Trophoblast cell (in vitro differentiated cells and primary cell): ENCODE measurements around the gene TMPRSS11D.

Experiments used
- DNase-seq, 2 donors: peaks; one replicate each; pipeline ENCODE4 v3.0.0-alpha.2; 2016
- H2AFZ ChIP-seq: 2 replicates; pipeline ENCODE4 v1.6.1; 2013; ENCODE audit warnings: low read length, moderate library complexity, mild to moderate bottlenecking; ENCODE audit not compliant: insufficient read depth, poor library complexity
- H2AK5ac ChIP-seq: 2 replicates; pipeline ENCODE4 v1.6.1; 2013; ENCODE audit warnings: mild to moderate bottlenecking, low read length
- H2BK120ac ChIP-seq: 2 replicates; pipeline ENCODE4 v1.6.1; 2013; ENCODE audit warnings: low read length, mild to moderate bottlenecking, moderate library complexity; ENCODE audit not compliant: insufficient read depth, poor library complexity
- H2BK12ac ChIP-seq: 2 replicates; pipeline ENCODE4 v1.6.1; 2013; ENCODE audit warnings: mild to moderate bottlenecking, low read length, moderate library complexity
- H2BK5ac ChIP-seq: 2 replicates; pipeline ENCODE4 v1.6.1; 2013; ENCODE audit warnings: low read length, low read depth, moderate library complexity, mild to moderate bottlenecking; ENCODE audit not compliant: poor library complexity
- H3K14ac ChIP-seq: 2 replicates; pipeline ENCODE4 v1.6.1; 2013; ENCODE audit warnings: mild to moderate bottlenecking, low read length
- H3K18ac ChIP-seq: 2 replicates; pipeline ENCODE4 v1.6.1; 2013; ENCODE audit warnings: mild to moderate bottlenecking, low read length
- H3K23ac ChIP-seq: 2 replicates; pipeline ENCODE4 v1.6.1; 2013; ENCODE audit warnings: low read length
- H3K27ac ChIP-seq: 2 replicates; pipeline ENCODE4 v1.5.1; 2013; ENCODE audit warnings: low read depth, mild to moderate bottlenecking, inconsistent platforms, low read length, moderate library complexity
- H3K27me3 ChIP-seq: 2 replicates; pipeline ENCODE4 v1.6.1; 2013; ENCODE audit warnings: inconsistent platforms, mild to moderate bottlenecking, low read length, moderate library complexity; ENCODE audit not compliant: insufficient read depth
- H3K36me3 ChIP-seq, 2 experiments: 1 replicate in 1 of 2; 2 replicates in 1 of 2; pipeline ENCODE4 v1.6.1; 2013; ENCODE audit warnings: low read length in 2 of 2, mild to moderate bottlenecking in 2 of 2, moderate library complexity in 1 of 2; ENCODE audit not compliant: insufficient read depth in 2 of 2, control insufficient read depth in 1 of 2
- H3K4ac ChIP-seq: 2 replicates; pipeline ENCODE4 v1.6.1; 2013; ENCODE audit warnings: low read depth, mild to moderate bottlenecking, low read length, moderate library complexity
- H3K4me1 ChIP-seq, 2 experiments: 1 replicate in 1 of 2; 2 replicates in 1 of 2; pipeline ENCODE4 v1.6.1; 2013; ENCODE audit warnings: low read length in 2 of 2, mild to moderate bottlenecking in 2 of 2, moderate library complexity in 1 of 2; ENCODE audit not compliant: insufficient read depth in 2 of 2, control insufficient read depth in 1 of 2
- H3K4me2 ChIP-seq: 2 replicates; pipeline ENCODE4 v1.6.1; 2013; ENCODE audit warnings: inconsistent platforms, mild to moderate bottlenecking, low read length, moderate library complexity
- H3K4me3 ChIP-seq: 2 replicates; pipeline ENCODE4 v1.5.1; 2013; ENCODE audit warnings: mild to moderate bottlenecking, low read depth, low read length, inconsistent platforms
- H3K79me1 ChIP-seq: one replicate; pipeline ENCODE4 v1.6.1; 2013; ENCODE audit warnings: low read length
- H3K79me2 ChIP-seq: 2 replicates; pipeline ENCODE4 v1.6.1; 2013; ENCODE audit warnings: low read length, mild to moderate bottlenecking; ENCODE audit not compliant: control insufficient read depth, insufficient read depth, poor library complexity
- H3K9ac ChIP-seq: 2 replicates; pipeline ENCODE4 v1.6.1; 2013; ENCODE audit warnings: mild to moderate bottlenecking, low read length
- H3K9me3 ChIP-seq: 2 replicates; pipeline ENCODE4 v1.6.1; 2013; ENCODE audit warnings: low read depth, mild to moderate bottlenecking, control low read depth, inconsistent platforms, low read length; ENCODE audit not compliant: insufficient read depth
- H4K12ac ChIP-seq: 2 replicates; pipeline ENCODE4 v1.6.1; 2013; ENCODE audit warnings: low read depth, mild to moderate bottlenecking, low read length, moderate library complexity
- H4K8ac ChIP-seq: 2 replicates; pipeline ENCODE4 v1.6.1; 2013; ENCODE audit warnings: low read depth, mild to moderate bottlenecking, low read length, moderate library complexity
- H4K91ac ChIP-seq: one replicate; pipeline ENCODE4 v1.6.1; 2013; ENCODE audit warnings: low read depth, mild to moderate bottlenecking, low read length, moderate library complexity
- WGBS: extraction: QIAGEN DNeasy Blood & Tissue Kit; methylation state at CpG from one replicate; pipeline ENCODE4 v1.1.7; 2013; ENCODE audit warnings: missing lambda C conversion rate; ENCODE audit not compliant: insufficient read length, insufficient coverage; ENCODE audit errors: extremely low coverage; 5-methylcytosine and 5-hydroxymethylcytosine counted together

The TMPRSS11D gene

GRCh38 chr4:67885762-67886161, 2.0 kb upstream of the TMPRSS11D start:
- Histone ChIP-seq H4K8ac (no peak overlapping the region), H3K18ac (no peak overlapping the region), H3K4me1 (no peaks in the 10 kb centered on the region), H4K91ac (no peak overlapping the region), H3K9me3 (no peaks in the 10 kb centered on the region), H2BK120ac (no peak overlapping the region), H3K9ac (no peak overlapping the region), H3K4me3 (no peak overlapping the region), H3K14ac (no peak overlapping the region), H4K12ac (no peak overlapping the region), H2BK5ac (no peak overlapping the region), H2BK12ac (no peak overlapping the region), H3K79me1 (no peaks in the 10 kb centered on the region), H2AFZ (no peak overlapping the region), H3K79me2 (no peaks in the 10 kb centered on the region), H3K27ac (no peak overlapping the region), H3K27me3 (no peaks in the 10 kb centered on the region), H3K36me3 (no peaks in the 10 kb centered on the region), H3K4ac (no peak overlapping the region), H3K4me2 (no peak overlapping the region), H2AK5ac (no peak overlapping the region), H3K23ac (no peak overlapping the region)
- WGBS: no CpG with 5 or more reads among the region's 6 CpGs
- DNase-seq: peak; percentile 69 to 78

- no peak for DNase-seq
- Histone ChIP-seq H2AK5ac (no peak overlapping the region), H3K4me1 (no peaks in the 10 kb centered on the region), H3K4me2 (no peak overlapping the region), H3K27ac (no peak overlapping the region), H3K4ac (no peak overlapping the region), H3K9me3 (no peaks in the 10 kb centered on the region), H3K79me2 (no peaks in the 10 kb centered on the region), H2BK5ac (no peak overlapping the region), H2BK12ac (no peak overlapping the region), H3K14ac (no peak overlapping the region), H3K36me3 (no peaks in the 10 kb centered on the region), H4K12ac (no peak overlapping the region), H2AFZ (no peak overlapping the region), H3K18ac (no peak overlapping the region), H3K4me3 (no peak overlapping the region), H3K23ac (no peak overlapping the region), H3K79me1 (no peaks in the 10 kb centered on the region), H3K9ac (no peak overlapping the region), H3K27me3 (no peaks in the 10 kb centered on the region), H4K8ac (no peak overlapping the region), H2BK120ac (no peak overlapping the region), H4K91ac (no peak overlapping the region)
These were observed 899 bp upstream of the TMPRSS11D start for GRCh38 chr4:67884701-67885100.

GRCh38 chr4:67883458-67883857, 344 bp downstream of the TMPRSS11D start:
- Histone ChIP-seq H2BK12ac (no peak overlapping the region), H2BK120ac (no peak overlapping the region), H2BK5ac (no peak overlapping the region), H3K4me3 (no peak overlapping the region), H4K12ac (no peak overlapping the region), H3K23ac (no peak overlapping the region), H3K4ac (no peak overlapping the region), H3K4me2 (no peak overlapping the region), H3K18ac (no peak overlapping the region), H2AFZ (no peak overlapping the region), H2AK5ac (no peak overlapping the region), H4K8ac (no peak overlapping the region), H4K91ac (no peak overlapping the region), H3K14ac (no peak overlapping the region), H3K4me1 (no peaks in the 10 kb centered on the region), H3K9me3 (no peaks in the 10 kb centered on the region), H3K27me3 (no peaks in the 10 kb centered on the region), H3K9ac (no peak overlapping the region), H3K79me1 (no peaks in the 10 kb centered on the region), H3K79me2 (no peaks in the 10 kb centered on the region), H3K27ac (no peak overlapping the region), H3K36me3 (no peaks in the 10 kb centered on the region)
- WGBS: no CpG with 5 or more reads among the region's 5 CpGs
- no peak for DNase-seq

GRCh38 chr4:67880866-67881610, 2.8 kb downstream of the TMPRSS11D start:
- no peaks in the 10 kb centered on the region for H3K79me1 ChIP-seq
- no peaks in the 10 kb centered on the region for H3K4me1 ChIP-seq
- H3K27me3 ChIP-seq: no peaks in the 10 kb centered on the region
- H3K9ac ChIP-seq: no peak overlapping the region
- H4K91ac ChIP-seq: no peak overlapping the region
- no peak overlapping the region for H3K14ac ChIP-seq
- no peaks in the 10 kb centered on the region for H3K9me3 ChIP-seq
- no peak overlapping the region for H2AK5ac ChIP-seq
- no peak overlapping the region for H3K23ac ChIP-seq
- H4K8ac ChIP-seq: no peak overlapping the region
- no peak overlapping the region for H3K27ac ChIP-seq
- no peak overlapping the region for H2BK12ac ChIP-seq
- H3K79me2 ChIP-seq: no peaks in the 10 kb centered on the region
- DNase-seq: peak in 1 of 2 donors; percentile 10
- no peaks in the 10 kb centered on the region for H3K36me3 ChIP-seq
- H3K4me3 ChIP-seq: no peak overlapping the region
- no peak overlapping the region for H2BK5ac ChIP-seq
- no peak overlapping the region for H3K18ac ChIP-seq
- H3K4me2 ChIP-seq: no peak overlapping the region
- WGBS: no CpG with 5 or more reads among the region's 1 CpG
- H3K4ac ChIP-seq: no peak overlapping the region
- H2BK120ac ChIP-seq: no peak overlapping the region
- H4K12ac ChIP-seq: no peak overlapping the region
- H2AFZ ChIP-seq: no peak overlapping the region
